ENCODE data around the gene SETBP1.
A peak's percentile ranks its signal among the peaks of the same experiment; 100 is the strongest.

The SETBP1 gene

GRCh38 chr18:44731530-44732237, 51.0 kb downstream of the SETBP1 start:
- DNase-seq (ENCODE audit: low spot score), result no peak

GRCh38 chr18:44732238-44732563, 51.5 kb downstream of the SETBP1 start:
- no peak for DNase-seq (ENCODE audit: low spot score)

GRCh38 chr18:44732599-44732998, 51.9 kb downstream of the SETBP1 start:
- DNase-seq (ENCODE audit: low spot score), result no peak

GRCh38 chr18:44733069-44733753, 52.5 kb downstream of the SETBP1 start:
- peak; percentile 89 for DNase-seq (ENCODE audit: low spot score)

GRCh38 chr18:44733754-44734465, 53.2 kb downstream of the SETBP1 start:
- no peak for DNase-seq (ENCODE audit: low spot score)

GRCh38 chr18:44735096-44735495, 54.4 kb downstream of the SETBP1 start:
- no peak for DNase-seq (ENCODE audit: low spot score)

- no peak for DNase-seq (ENCODE audit: low spot score)
Measured at GRCh38 chr18:44736664-44737380, 56.1 kb downstream of the SETBP1 start.

- no peak for DNase-seq (ENCODE audit: low spot score)
Measured at GRCh38 chr18:44737623-44738022, 56.9 kb downstream of the SETBP1 start.

- no peak for DNase-seq (ENCODE audit: low spot score)
Measured at GRCh38 chr18:44740000-44740399, 59.3 kb downstream of the SETBP1 start.

GRCh38 chr18:44741085-44741484, 60.4 kb downstream of the SETBP1 start:
- no peak for DNase-seq (ENCODE audit: low spot score)

GRCh38 chr18:44741511-44741910, 60.8 kb downstream of the SETBP1 start:
- no peak for DNase-seq (ENCODE audit: low spot score)

GRCh38 chr18:44742126-44742525, 61.4 kb downstream of the SETBP1 start:
- no peak for DNase-seq (ENCODE audit: low spot score)

- DNase-seq (ENCODE audit: low spot score), result peak; percentile 76
Measured at GRCh38 chr18:44742718-44743311, 62.1 kb downstream of the SETBP1 start.

GRCh38 chr18:44743631-44744030, 62.9 kb downstream of the SETBP1 start:
- DNase-seq (ENCODE audit: low spot score), result no peak

GRCh38 chr18:44744161-44745121, 63.8 kb downstream of the SETBP1 start:
- DNase-seq (ENCODE audit: low spot score), result no peak

- DNase-seq (ENCODE audit: low spot score), result no peak
Measured at GRCh38 chr18:44747157-44747556, 66.5 kb downstream of the SETBP1 start.

- DNase-seq (ENCODE audit: low spot score), result no peak
Measured at GRCh38 chr18:44748582-44748981, 67.9 kb downstream of the SETBP1 start.

GRCh38 chr18:44750774-44751173, 70.1 kb downstream of the SETBP1 start:
- DNase-seq (ENCODE audit: low spot score), result no peak

- DNase-seq (ENCODE audit: low spot score), result no peak
Measured at GRCh38 chr18:44754567-44754966, 73.9 kb downstream of the SETBP1 start.

GRCh38 chr18:44758861-44759631, 78.4 kb downstream of the SETBP1 start:
- no peak for DNase-seq (ENCODE audit: low spot score)
